KMS-11 (cell line): Measurements from ENCODE around the gene OTOS.

Experiments used
- H2AFZ ChIP-seq: fragments of 200-600 bp; sonication (generic); 2 replicates; pipeline ENCODE4 v1.6.1; 2016; ENCODE audit warnings: antibody characterized with exemption, mixed run types, low read depth
- H3K27ac ChIP-seq: fragments of 200-600 bp; sonication (generic); 2 replicates; pipeline ENCODE4 v1.6.1; 2016; ENCODE audit warnings: mild to moderate bottlenecking, mixed run types
- H3K27me3 ChIP-seq: fragments of 200-600 bp; sonication (generic); 2 replicates; pipeline ENCODE4 v1.6.1; 2017; ENCODE audit warnings: mild to moderate bottlenecking, low read depth, mixed run types, moderate library complexity; ENCODE audit not compliant: insufficient read depth
- H3K36me3 ChIP-seq: fragments of 200-600 bp; sonication (generic); 2 replicates; pipeline ENCODE4 v1.6.1; 2017; ENCODE audit warnings: mild to moderate bottlenecking, mixed run types; ENCODE audit not compliant: insufficient read depth
- H3K4me1 ChIP-seq: fragments of 200-600 bp; sonication (generic); 2 replicates; pipeline ENCODE4 v1.6.1; 2016; ENCODE audit warnings: mild to moderate bottlenecking, low read depth, mixed run types; ENCODE audit not compliant: poor library complexity, severe bottlenecking
- H3K4me2 ChIP-seq: fragments of 200-600 bp; sonication (generic); 2 replicates; pipeline ENCODE4 v1.7.0; 2016; ENCODE audit warnings: mild to moderate bottlenecking, mixed run types
- H3K4me3 ChIP-seq: fragments of 200-600 bp; sonication (generic); IDR thresholded peaks from 2 replicates; pipeline ENCODE4 v1.6.1; 2017; ENCODE audit warnings: low read depth, low read length, mixed read lengths; ENCODE audit not compliant: insufficient read depth
- H3K79me2 ChIP-seq: fragments of 200-600 bp; sonication (generic); 2 replicates; pipeline ENCODE4 v1.6.1; 2016; ENCODE audit warnings: low read depth, mixed run types; ENCODE audit not compliant: insufficient read depth
- H3K9ac ChIP-seq: fragments of 200-600 bp; sonication (generic); 2 replicates; pipeline ENCODE4 v1.6.1; 2016; ENCODE audit warnings: mild to moderate bottlenecking, mixed run types
- H4K20me1 ChIP-seq: fragments of 200-600 bp; sonication (generic); 2 replicates; pipeline ENCODE4 v1.6.1; 2016; ENCODE audit warnings: mild to moderate bottlenecking, mixed run types; ENCODE audit not compliant: insufficient read depth
- TF ChIP-seq, protein P1 (sequence below): fragments of 200-600 bp; sonication (generic); conservative IDR thresholded peaks from 2 replicates; pipeline ENCODE4 v1.6.1; 2017; ENCODE audit warnings: low read depth, mild to moderate bottlenecking, antibody characterized with exemption, low read length, moderate library complexity, mixed read lengths

The OTOS gene

DNA sequence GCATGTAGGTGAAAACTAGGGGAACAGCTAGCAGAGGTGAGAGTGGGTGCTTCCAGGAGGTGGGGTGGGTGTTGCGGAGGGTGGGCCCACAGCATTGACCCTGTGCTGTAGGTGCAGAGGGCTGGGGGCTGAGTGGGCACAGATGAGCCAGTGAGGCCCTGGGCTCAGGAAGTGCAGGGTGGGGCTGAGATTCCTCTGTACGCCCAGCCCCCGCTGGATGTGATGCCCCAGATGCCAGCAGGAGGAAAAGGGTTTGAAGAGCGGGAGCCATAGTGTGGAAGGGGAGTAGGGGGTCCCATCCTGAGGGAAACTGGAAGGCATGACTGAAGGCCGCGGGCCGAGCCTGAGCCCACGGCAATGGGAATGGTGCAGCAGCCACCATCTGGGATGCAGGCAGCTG lies 14.1 kb upstream of the OTOS start:
- no peaks in the 10 kb centered on the region for H3K4me1 ChIP-seq
- H3K9ac ChIP-seq = no peak overlapping the region
- TF ChIP-seq, protein P1, sequence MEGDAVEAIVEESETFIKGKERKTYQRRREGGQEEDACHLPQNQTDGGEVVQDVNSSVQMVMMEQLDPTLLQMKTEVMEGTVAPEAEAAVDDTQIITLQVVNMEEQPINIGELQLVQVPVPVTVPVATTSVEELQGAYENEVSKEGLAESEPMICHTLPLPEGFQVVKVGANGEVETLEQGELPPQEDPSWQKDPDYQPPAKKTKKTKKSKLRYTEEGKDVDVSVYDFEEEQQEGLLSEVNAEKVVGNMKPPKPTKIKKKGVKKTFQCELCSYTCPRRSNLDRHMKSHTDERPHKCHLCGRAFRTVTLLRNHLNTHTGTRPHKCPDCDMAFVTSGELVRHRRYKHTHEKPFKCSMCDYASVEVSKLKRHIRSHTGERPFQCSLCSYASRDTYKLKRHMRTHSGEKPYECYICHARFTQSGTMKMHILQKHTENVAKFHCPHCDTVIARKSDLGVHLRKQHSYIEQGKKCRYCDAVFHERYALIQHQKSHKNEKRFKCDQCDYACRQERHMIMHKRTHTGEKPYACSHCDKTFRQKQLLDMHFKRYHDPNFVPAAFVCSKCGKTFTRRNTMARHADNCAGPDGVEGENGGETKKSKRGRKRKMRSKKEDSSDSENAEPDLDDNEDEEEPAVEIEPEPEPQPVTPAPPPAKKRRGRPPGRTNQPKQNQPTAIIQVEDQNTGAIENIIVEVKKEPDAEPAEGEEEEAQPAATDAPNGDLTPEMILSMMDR = no peak
- no peak overlapping the region for H2AFZ ChIP-seq
- no peak overlapping the region for H3K4me2 ChIP-seq
- H3K79me2 ChIP-seq = no peaks in the 10 kb centered on the region
- no peaks in the 10 kb centered on the region for H3K36me3 ChIP-seq
- H3K27me3 ChIP-seq = peaks cover 18% of the 10 kb centered on the region; the same call in 1 of the 2 replicates
- no peaks in the 10 kb centered on the region for H4K20me1 ChIP-seq
- H3K27ac ChIP-seq = no peak overlapping the region
- no peak overlapping the region for H3K4me3 ChIP-seq

DNA sequence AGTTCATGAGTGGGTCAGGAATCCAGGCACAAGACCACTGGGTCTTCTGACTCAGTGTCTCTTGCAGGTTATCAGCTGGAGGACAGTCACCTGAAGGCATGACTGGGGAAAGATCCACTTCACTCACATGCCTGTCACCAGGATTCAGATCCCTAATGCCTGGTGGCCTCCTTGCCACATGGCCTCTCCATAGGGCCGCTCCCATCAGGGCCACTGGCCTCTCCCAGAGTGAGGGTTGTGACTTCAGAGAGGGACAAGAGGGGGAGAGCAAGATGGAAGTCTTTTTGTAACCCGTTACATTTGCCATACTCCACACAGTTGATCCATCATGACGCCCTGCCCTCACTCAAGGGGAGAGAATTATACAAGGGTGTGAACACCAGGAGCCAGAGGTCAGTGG lies 13.0 kb upstream of the OTOS start:
- no peaks in the 10 kb centered on the region for H3K36me3 ChIP-seq
- no peaks in the 10 kb centered on the region for H4K20me1 ChIP-seq
- H3K9ac ChIP-seq = no peak overlapping the region
- H3K4me1 ChIP-seq = no peaks in the 10 kb centered on the region
- H3K4me3 ChIP-seq = no peak overlapping the region
- H3K27ac ChIP-seq = no peak overlapping the region
- H3K4me2 ChIP-seq = no peak overlapping the region
- TF ChIP-seq, protein P1 = no peak
- H3K27me3 ChIP-seq = peaks cover 18% of the 10 kb centered on the region; the same call in 1 of the 2 replicates
- no peaks in the 10 kb centered on the region for H3K79me2 ChIP-seq
- no peak overlapping the region for H2AFZ ChIP-seq

DNA sequence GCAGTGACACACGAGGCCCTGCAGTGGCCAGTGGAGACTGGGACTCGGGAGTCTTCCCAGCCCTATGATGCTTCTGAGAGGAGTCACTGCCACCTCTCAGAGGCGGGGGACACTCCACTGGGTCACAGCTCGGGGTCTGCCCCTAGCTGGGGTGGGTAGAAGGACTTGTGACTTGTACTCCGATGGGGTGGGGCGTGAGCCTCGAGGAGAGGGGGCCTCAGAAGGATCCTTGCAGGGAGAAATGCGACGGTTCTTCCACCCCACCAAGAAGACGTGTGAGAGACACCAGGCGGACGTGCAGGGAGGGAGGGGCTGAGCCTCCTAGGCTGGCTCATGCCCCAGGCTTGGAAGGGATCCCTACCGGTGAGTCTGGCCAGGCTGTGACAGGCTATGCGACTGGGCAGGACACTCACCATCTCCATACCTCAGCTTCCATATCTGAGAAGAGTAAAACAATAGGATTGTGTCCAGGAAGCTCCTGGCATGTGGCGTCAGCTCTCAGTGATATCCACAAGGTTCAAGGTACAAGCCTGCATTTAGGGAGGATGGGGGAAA lies 11.1 kb upstream of the OTOS start:
- Histone ChIP-seq H3K9ac (no peak overlapping the region), H4K20me1 (no peaks in the 10 kb centered on the region), H2AFZ (no peak overlapping the region), H3K36me3 (no peaks in the 10 kb centered on the region), H3K79me2 (no peaks in the 10 kb centered on the region), H3K27ac (no peak overlapping the region), H3K4me3 (no peak overlapping the region), H3K4me2 (no peak overlapping the region), H3K27me3 (peaks cover 18% of the 10 kb centered on the region; the same call in 1 of the 2 replicates), H3K4me1 (no peaks in the 10 kb centered on the region)
- TF ChIP-seq, protein P1 = no peak

DNA sequence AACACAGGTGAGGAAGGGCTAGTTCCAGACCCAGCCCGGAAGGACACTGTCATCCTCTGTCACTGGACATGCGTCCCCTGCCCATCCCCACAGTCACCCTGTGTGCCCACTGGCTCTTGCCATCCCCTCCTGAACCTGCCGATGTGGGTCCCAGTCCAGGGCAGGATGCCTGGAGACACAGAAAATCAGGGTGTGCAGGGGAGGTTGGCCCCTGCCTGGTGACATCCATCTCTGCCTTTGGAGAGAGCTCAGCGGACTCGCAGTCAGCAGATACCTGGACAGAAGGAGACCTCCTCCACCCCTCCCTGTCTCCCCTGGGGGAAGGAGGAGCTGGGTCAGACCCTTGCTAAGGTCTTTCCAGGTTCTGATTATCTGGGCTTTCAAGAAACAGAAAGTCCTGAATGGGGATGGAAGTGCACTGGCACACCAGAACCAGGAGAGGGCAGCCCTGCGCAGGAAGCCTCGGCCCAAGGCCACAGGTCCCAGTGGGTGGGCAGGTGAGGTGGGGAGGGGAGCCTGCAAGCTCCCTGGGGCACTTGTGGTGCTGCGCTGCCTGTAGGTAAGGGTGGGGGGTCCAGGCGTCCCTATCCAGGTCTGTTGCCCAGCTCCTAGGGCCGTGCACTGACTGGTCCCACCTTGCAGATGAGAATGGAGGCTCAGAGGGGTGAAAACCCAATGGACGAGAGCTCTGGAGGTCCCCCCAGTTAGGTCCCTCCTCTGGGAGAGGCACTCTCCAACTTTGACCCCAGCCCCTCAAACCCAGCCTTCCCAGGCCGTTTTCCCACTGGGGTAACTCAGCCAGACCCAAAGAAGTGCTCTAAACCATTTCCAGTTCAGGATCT lies 9.7 kb upstream of the OTOS start:
- Histone ChIP-seq H3K36me3 (no peaks in the 10 kb centered on the region), H3K27me3 (peaks cover 14% of the 10 kb centered on the region; the same call in 1 of the 2 replicates), H3K4me3 (no peak overlapping the region), H4K20me1 (no peaks in the 10 kb centered on the region), H3K4me2 (no peak overlapping the region), H3K27ac (no peak overlapping the region), H3K4me1 (no peaks in the 10 kb centered on the region), H3K79me2 (no peaks in the 10 kb centered on the region), H3K9ac (no peak overlapping the region), H2AFZ (no peak overlapping the region)
- TF ChIP-seq, protein P1 = peak; percentile 62
